IPS-11a (cell line): ENCODE results near the gene LGI1.
"Not testable (repeated sequence)": the region's sequence is repeated elsewhere in the genome, so short reads cannot be mapped to it uniquely, and the experiment has no call there.

ENCODE experiments used
- H3K4me3 ChIP-seq: one replicate; pipeline ENCODE4 v1.5.1; 2013; ENCODE audit warnings: low read depth, low read length, control low read depth

Gene LGI1

GRCh38 chr10:93804200-93804599 lies 46.5 kb downstream of the LGI1 start:
- no peak overlapping the region for H3K4me3 ChIP-seq

- no peak overlapping the region for H3K4me3 ChIP-seq
These were observed 49.2 kb downstream of the LGI1 start for GRCh38 chr10:93806903-93807302.

GRCh38 chr10:93807371-93807770 lies 49.6 kb downstream of the LGI1 start:
- H3K4me3 ChIP-seq: no peak overlapping the region

GRCh38 chr10:93812659-93813338 lies 55.1 kb downstream of the LGI1 start:
- H3K4me3 ChIP-seq: no peak overlapping the region

GRCh38 chr10:93813507-93814465 lies 56.0 kb downstream of the LGI1 start:
- H3K4me3 ChIP-seq: no peak overlapping the region

- H3K4me3 ChIP-seq: no peak overlapping the region
These were observed 57.8 kb downstream of the LGI1 start for GRCh38 chr10:93815304-93816096.

- H3K4me3 ChIP-seq: no peak overlapping the region
These were observed 58.5 kb downstream of the LGI1 start for GRCh38 chr10:93816123-93816747.

GRCh38 chr10:93818086-93818485 lies 60.4 kb downstream of the LGI1 start:
- H3K4me3 ChIP-seq: no peak overlapping the region

GRCh38 chr10:93819520-93819919 lies 61.8 kb downstream of the LGI1 start:
- no peak overlapping the region for H3K4me3 ChIP-seq

GRCh38 chr10:93820434-93820833 lies 62.7 kb downstream of the LGI1 start:
- H3K4me3 ChIP-seq: no peak overlapping the region

GRCh38 chr10:93821051-93821772 lies 63.5 kb downstream of the LGI1 start:
- H3K4me3 ChIP-seq: no peak overlapping the region

GRCh38 chr10:93826355-93826754 lies 68.6 kb downstream of the LGI1 start:
- H3K4me3 ChIP-seq: no peak overlapping the region

- no peak overlapping the region for H3K4me3 ChIP-seq
These were observed 69.5 kb downstream of the LGI1 start for GRCh38 chr10:93827056-93827804.

GRCh38 chr10:93831065-93831464 lies 73.3 kb downstream of the LGI1 start:
- H3K4me3 ChIP-seq: not testable (repeated sequence)

- H3K4me3 ChIP-seq: no peak overlapping the region
These were observed 78.0 kb downstream of the LGI1 start for GRCh38 chr10:93835770-93836169.

- no peak overlapping the region for H3K4me3 ChIP-seq
These were observed 80.1 kb downstream of the LGI1 start for GRCh38 chr10:93837822-93838221.

- H3K4me3 ChIP-seq: no peak overlapping the region
These were observed 80.5 kb downstream of the LGI1 start for GRCh38 chr10:93838278-93838677.

- H3K4me3 ChIP-seq: no peak overlapping the region
These were observed 84.2 kb downstream of the LGI1 start for GRCh38 chr10:93841961-93842360.

- H3K4me3 ChIP-seq: no peak overlapping the region
These were observed 87.4 kb downstream of the LGI1 start for GRCh38 chr10:93844979-93845626.
